Thymus (tissue), 11 donors: ENCODE measurements around the gene PKP1. TPM values are rescaled to one million over a fixed set of nuclear protein-coding genes. Genes with fewer than 3 reads are reported as not detected.

Experiments
- DNase-seq, 9 donors: peaks; one replicate each; pipeline ENCODE4 v3.0.0-alpha.2; 2013; ENCODE audit warnings: low spot score in 9 of 9, low read depth in 6 of 9, missing footprints in 1 of 9
- H3K27ac ChIP-seq, 2 donors: one replicate each; pipeline ENCODE4 v1.5.1; 2013; ENCODE audit warnings: control low read depth in 1 of 2, low read depth in 1 of 2, low read length in 1 of 2, mild to moderate bottlenecking in 1 of 2, moderate library complexity in 1 of 2
- H3K27me3 ChIP-seq, 2 donors: one replicate each; pipeline ENCODE4 v1.5.1; 2013; ENCODE audit warnings: low read length in 1 of 2; ENCODE audit not compliant: control insufficient read depth in 2 of 2, insufficient read depth in 1 of 2
- H3K36me3 ChIP-seq, 2 donors: one replicate each; pipeline ENCODE4 v1.5.1; 2013; ENCODE audit warnings: low read length in 1 of 2, mild to moderate bottlenecking in 1 of 2, moderate library complexity in 1 of 2; ENCODE audit not compliant: control insufficient read depth in 2 of 2, insufficient read depth in 2 of 2
- H3K4me1 ChIP-seq, 2 donors: one replicate each; pipeline ENCODE4 v1.5.1; 2013; ENCODE audit warnings: low read length in 2 of 2; ENCODE audit not compliant: control insufficient read depth in 2 of 2, insufficient read depth in 2 of 2
- H3K4me3 ChIP-seq, 2 donors: one replicate each; pipeline ENCODE4 v1.5.1; 2013; ENCODE audit warnings: low read length in 2 of 2, control low read depth in 1 of 2, mild to moderate bottlenecking in 1 of 2
- H3K9me3 ChIP-seq, 2 donors: one replicate each; pipeline ENCODE4 v1.5.1; 2013; ENCODE audit warnings: low read length in 1 of 2, mild to moderate bottlenecking in 1 of 2; ENCODE audit not compliant: control insufficient read depth in 2 of 2, insufficient read depth in 1 of 2
- WGBS: extraction: QIAGEN DNeasy Blood & Tissue Kit; methylation state at CpG from one replicate; pipeline ENCODE4 v1.1.7; 2013; 5-methylcytosine and 5-hydroxymethylcytosine counted together
- polyA plus RNA-seq: library from polyadenylated mRNA; stranded (reverse); fragments of 200-250 nt; gene quantifications from one replicate; pipeline ENCODE4 v1.2.3, GENCODE V29; 2013
- total RNA-seq: library from RNA; stranded (reverse); fragments of 120-200 nt; gene quantifications from one replicate; pipeline ENCODE4 v1.2.4, GENCODE V29; 2013
- donor health status: healthy.

The PKP1 gene
- total and polyA plus RNA-seq, 2 donors, result 14.1 to 20.0 TPM

DNA sequence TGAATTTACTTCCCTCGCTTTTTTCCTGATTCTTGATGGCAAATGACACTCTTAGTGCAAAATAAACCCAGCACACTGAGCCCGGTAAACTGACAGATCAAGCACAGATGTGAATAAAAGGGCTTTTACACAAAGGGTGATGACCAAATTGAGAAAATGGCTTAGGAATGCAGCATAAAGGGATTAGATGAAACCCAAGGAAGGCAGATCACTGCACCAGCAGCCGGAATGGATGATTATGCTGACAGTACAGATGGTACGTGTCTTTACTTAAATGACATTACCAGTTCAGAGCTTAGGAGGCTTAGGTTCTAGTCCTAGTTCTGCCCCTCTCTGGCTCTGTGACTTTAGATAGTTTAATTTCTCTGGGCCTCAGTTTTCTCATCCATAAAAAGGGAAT, 12.0 kb downstream of the PKP1 start:
- Histone ChIP-seq H3K27me3 (peaks cover 0 to 19% of the 10 kb centered on the region in 2 donors), H3K4me1 (peaks cover 0 to 2% of the 10 kb centered on the region in 2 donors), H3K36me3 (no peaks in the 10 kb centered on the region), H3K9me3 (no peaks in the 10 kb centered on the region), H3K4me3 (no peak overlapping the region), H3K27ac (peak overlapping the region in 1 of 2 donors; percentile 3)
- WGBS, result 95% methylated on average over 4 of the region's 4 CpGs
- DNase-seq, result no peak

- H3K4me3 ChIP-seq, result no peak overlapping the region
These were observed 12.6 kb downstream of the PKP1 start for GRCh38 chr1:201295861-201296260.

DNA sequence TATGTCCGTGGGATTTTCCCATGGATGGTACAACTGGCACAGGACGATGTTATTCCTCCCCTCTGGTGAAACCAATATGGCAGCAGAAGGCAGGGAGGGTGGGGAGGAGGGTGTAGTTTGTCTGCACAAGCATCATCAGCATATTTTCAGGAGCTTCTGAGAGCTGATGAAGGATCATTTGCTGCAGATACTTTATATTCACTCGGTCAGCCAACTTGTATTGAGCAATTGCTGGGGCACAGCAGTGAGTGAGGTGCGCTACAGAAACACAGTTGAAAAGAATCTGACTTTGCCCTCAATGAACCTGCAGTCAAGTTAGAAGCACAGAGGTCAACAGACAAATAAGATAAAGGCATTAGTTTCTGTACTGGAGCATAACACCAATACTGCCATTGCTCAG, 13.0 kb downstream of the PKP1 start:
- 93% methylated on average over 4 of the region's 4 CpGs for WGBS
- Histone ChIP-seq H3K27ac (peak overlapping the region in 1 of 2 donors; percentile 46), H3K27me3 (peaks cover 0 to 25% of the 10 kb centered on the region in 2 donors), H3K4me1 (no peaks in the 10 kb centered on the region), H3K36me3 (no peaks in the 10 kb centered on the region), H3K9me3 (no peaks in the 10 kb centered on the region), H3K4me3 (no peak overlapping the region)
- DNase-seq, result no peak

More at GRCh38 chr1:201295861-201296260, 12.6 kb downstream of the PKP1 start:
- Histone ChIP-seq H3K4me1 (no peaks in the 10 kb centered on the region), H3K27ac (peak overlapping the region in 1 of 2 donors; percentile 46), H3K9me3 (no peaks in the 10 kb centered on the region), H3K36me3 (no peaks in the 10 kb centered on the region), H3K27me3 (peaks cover 0 to 23% of the 10 kb centered on the region in 2 donors)
- no peak for DNase-seq
- WGBS, result 75% methylated on average over 3 of the region's 3 CpGs

DNA sequence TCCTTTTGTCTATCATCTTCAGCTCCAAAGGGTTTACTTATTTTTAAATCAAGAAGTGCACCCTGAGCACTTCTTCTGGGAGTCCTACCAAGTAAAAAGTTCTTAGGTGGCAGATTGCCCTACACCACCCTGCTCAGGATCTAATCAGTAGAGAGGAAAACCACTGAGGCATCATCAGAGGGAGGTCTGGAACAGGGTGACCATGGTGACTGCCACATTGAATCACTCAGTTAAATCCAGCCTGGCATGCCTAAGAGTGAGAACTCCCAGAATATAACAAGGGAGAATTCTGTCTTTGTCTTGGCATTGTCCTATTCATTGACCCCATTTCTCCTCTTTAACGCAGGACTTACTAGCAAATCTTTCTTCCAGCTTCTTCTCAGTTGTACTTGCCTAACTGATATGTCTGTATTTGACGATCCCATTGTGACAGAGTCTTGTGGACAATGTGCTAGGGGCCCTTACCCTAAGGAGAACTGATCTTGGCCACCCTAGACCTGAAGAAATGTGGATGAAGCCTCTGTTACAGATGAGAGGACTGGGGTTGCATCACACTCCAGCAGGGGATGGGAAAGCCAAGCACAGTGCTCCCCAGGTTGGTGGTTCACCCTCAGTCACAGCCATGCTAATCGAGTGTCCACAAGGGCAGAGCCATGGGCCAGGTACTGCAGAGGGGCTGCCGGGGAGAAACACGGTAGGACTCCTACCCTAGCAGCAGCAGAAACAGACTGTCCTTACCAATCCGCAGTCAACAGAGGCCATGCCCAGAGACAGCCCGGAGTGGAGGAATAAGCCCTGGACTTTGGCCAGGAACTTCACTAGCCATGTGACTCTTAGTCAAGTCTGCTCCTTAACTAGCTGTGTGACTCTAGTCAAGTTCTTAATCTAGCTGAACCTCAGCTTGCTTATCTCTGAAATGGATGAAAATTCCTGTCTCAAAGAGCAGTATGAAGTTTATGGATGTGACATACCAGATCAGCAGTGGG, 15.4 kb downstream of the PKP1 start:
- Histone ChIP-seq H3K27ac (no peak overlapping the region), H3K9me3 (no peaks in the 10 kb centered on the region), H3K27me3 (peaks cover 0 to 29% of the 10 kb centered on the region in 2 donors), H3K36me3 (no peaks in the 10 kb centered on the region), H3K4me3 (no peak overlapping the region), H3K4me1 (no peaks in the 10 kb centered on the region)
- WGBS, result 87% methylated on average over 7 of the region's 7 CpGs
- DNase-seq, result no peak

DNA sequence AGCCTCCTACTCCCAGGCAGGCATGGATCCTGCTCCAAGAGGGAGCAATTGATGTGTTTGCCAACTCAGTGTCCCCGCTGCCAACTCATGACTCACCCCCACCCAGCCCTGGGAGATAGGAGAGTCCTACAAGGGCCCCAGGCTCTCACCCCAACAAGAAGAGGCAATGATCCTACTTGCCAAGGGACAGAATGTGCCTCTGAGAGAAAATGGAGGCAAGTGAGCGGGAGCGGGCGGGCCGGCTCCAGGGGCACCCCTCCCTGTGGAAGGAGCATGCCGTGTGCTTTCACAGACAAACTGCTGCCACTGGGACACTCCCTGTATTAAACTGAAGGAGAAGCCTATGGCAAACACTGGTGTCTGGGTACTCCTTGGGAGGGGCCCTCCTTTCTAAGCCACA, 16.7 kb downstream of the PKP1 start:
- no peaks in the 10 kb centered on the region for H3K36me3 ChIP-seq
- no peak overlapping the region for H3K4me3 ChIP-seq
- WGBS, result 98% methylated on average over 6 of the region's 6 CpGs
- no peaks in the 10 kb centered on the region for H3K9me3 ChIP-seq
- H3K27ac ChIP-seq, result no peak overlapping the region
- no peak for DNase-seq
- H3K4me1 ChIP-seq, result no peaks in the 10 kb centered on the region
- H3K27me3 ChIP-seq, result peaks cover 0 to 37% of the 10 kb centered on the region in 2 donors

DNA sequence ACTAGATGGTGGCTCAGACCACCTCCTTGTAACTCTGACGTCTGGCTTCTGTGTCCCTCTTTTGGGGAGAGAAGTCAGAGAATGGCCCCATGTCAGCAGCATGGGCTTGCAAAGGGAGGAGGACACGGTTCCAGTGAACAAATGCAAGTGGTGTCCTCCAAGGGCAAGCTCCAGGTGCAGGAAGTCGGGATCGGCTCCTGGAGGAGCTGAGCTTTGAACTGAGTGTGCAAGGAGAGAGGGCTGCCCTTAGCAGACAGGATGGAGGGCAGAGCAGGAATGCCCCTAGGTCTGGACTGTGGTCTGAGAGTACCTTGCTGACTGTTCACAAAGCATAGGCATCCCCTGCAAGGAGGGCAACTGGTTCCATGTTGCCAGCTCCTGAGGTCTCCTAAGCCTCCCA, 17.3 kb downstream of the PKP1 start:
- no peaks in the 10 kb centered on the region for H3K36me3 ChIP-seq
- no peak overlapping the region for H3K27ac ChIP-seq
- no peaks in the 10 kb centered on the region for H3K4me1 ChIP-seq
- WGBS, result 92% methylated on average over 4 of the region's 4 CpGs
- peaks cover 0 to 39% of the 10 kb centered on the region in 2 donors for H3K27me3 ChIP-seq
- no peaks in the 10 kb centered on the region for H3K9me3 ChIP-seq
- H3K4me3 ChIP-seq, result no peak overlapping the region
- no peak for DNase-seq

DNA sequence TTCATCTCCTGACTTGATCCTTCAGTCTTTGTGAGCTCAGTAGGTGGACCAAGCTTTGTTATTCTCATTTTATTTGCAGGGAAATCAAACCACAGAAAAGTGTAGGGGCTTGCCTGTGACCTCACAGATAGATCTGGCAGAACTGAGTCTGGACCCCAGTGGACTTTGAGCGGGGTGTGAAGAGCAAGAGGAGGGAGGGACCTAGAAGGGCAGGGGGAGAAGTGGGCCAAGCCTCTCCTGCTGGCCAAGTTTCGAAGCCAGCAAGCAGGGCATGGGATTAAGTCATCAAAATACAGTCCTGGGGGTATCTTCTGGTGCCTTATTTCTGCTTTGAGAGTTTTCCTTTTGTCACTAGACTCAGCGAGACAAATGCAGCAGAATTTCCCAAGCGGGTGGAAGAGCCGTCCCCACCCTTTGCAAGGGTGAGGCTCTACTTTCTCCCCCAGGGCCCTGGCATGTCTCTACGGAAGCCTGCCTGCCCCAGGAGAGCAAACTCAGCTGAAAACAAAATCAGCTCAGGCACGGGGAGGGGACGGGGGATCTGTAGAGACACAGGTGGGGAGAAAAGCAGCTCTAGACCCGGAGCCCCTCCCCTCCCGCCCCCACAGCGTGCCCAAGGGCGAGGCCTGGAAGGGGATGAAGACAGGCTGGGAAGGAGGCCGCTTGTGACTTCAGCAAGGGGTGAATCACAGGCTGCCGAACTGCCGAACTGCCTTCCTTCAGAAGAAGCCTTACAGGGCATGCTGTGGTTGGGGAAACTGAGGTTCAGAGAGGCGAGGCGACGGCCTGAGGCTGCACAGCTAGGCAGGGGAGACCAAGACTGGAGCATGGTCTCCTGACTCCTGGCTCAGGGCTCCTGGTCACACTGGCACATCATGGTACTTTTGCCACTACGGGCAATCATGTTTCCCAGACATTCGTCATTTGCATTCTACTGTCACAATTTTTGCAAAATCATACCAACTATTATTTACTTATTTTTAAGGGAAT, 19.2 kb downstream of the PKP1 start:
- Histone ChIP-seq H3K36me3 (no peaks in the 10 kb centered on the region), H3K4me3 (no peak overlapping the region), H3K9me3 (no peaks in the 10 kb centered on the region), H3K27ac (peak overlapping the region; percentile 11 to 52), H3K4me1 (peaks cover 0 to 3% of the 10 kb centered on the region in 2 donors), H3K27me3 (peaks cover 0 to 39% of the 10 kb centered on the region in 2 donors)
- 86% methylated on average over 20 of the region's 20 CpGs for WGBS
- no peak for DNase-seq

GRCh38 chr1:201304126-201304525, 20.8 kb downstream of the PKP1 start:
- H3K4me1 ChIP-seq, result peaks cover 0 to 14% of the 10 kb centered on the region in 2 donors
- no peak for DNase-seq
- no peaks in the 10 kb centered on the region for H3K9me3 ChIP-seq
- H3K36me3 ChIP-seq, result no peaks in the 10 kb centered on the region
- no peak overlapping the region for H3K27ac ChIP-seq
- H3K4me3 ChIP-seq, result no peak overlapping the region
- peaks cover 0 to 39% of the 10 kb centered on the region in 2 donors for H3K27me3 ChIP-seq
- 80% methylated on average over 3 of the region's 3 CpGs for WGBS
